ENCODE data around the gene LGR4.

Gene LGR4

GRCh38 chr11:27409049-27409448 lies 63.5 kb downstream of the LGR4 start:
- Histone ChIP-seq H3K4me3 (ENCODE audit: low read depth in 1 of 2, low read length in 1 of 2) (no peak overlapping the region), H3K27ac (no peak overlapping the region), H3K4me1 (ENCODE audit: control insufficient read depth in 1 of 2, insufficient read depth in 1 of 2, low read depth in 1 of 2, low read length in 1 of 2) (no peaks in the 10 kb centered on the region), H3K36me3 (no peaks in the 10 kb centered on the region), H3K27me3 (no peaks in the 10 kb centered on the region), H3K9me3 (no peaks in the 10 kb centered on the region)
- TF ChIP-seq CTCF (IDR thresholded peaks at IDR 0.05): no peak

GRCh38 chr11:27408246-27408800 lies 64.3 kb downstream of the LGR4 start:
- H3K4me3 ChIP-seq (ENCODE audit: low read depth in 1 of 2, low read length in 1 of 2): no peak overlapping the region
- no peaks in the 10 kb centered on the region for H3K36me3 ChIP-seq
- H3K9me3 ChIP-seq: no peaks in the 10 kb centered on the region
- H3K4me1 ChIP-seq (ENCODE audit: control insufficient read depth in 1 of 2, insufficient read depth in 1 of 2, low read depth in 1 of 2, low read length in 1 of 2): no peaks in the 10 kb centered on the region
- no peaks in the 10 kb centered on the region for H3K27me3 ChIP-seq
- no peak for TF ChIP-seq CTCF (IDR thresholded peaks at IDR 0.05)
- no peak overlapping the region for H3K27ac ChIP-seq

- Histone ChIP-seq H3K4me3 (ENCODE audit: low read depth in 1 of 2, low read length in 1 of 2) (no peak overlapping the region), H3K27me3 (no peaks in the 10 kb centered on the region), H3K4me1 (ENCODE audit: control insufficient read depth in 1 of 2, insufficient read depth in 1 of 2, low read depth in 1 of 2, low read length in 1 of 2) (no peaks in the 10 kb centered on the region), H3K9me3 (no peaks in the 10 kb centered on the region), H3K27ac (no peak overlapping the region), H3K36me3 (no peaks in the 10 kb centered on the region)
- TF ChIP-seq CTCF (IDR thresholded peaks at IDR 0.05): no peak
Observed at GRCh38 chr11:27406498-27407354, 65.9 kb downstream of the LGR4 start.

- H3K27me3 ChIP-seq: no peaks in the 10 kb centered on the region
- no peak overlapping the region for H3K27ac ChIP-seq
- no peak for TF ChIP-seq CTCF (IDR thresholded peaks at IDR 0.05)
- no peaks in the 10 kb centered on the region for H3K9me3 ChIP-seq
- H3K4me3 ChIP-seq (ENCODE audit: low read depth in 1 of 2, low read length in 1 of 2): no peak overlapping the region
- H3K36me3 ChIP-seq: no peaks in the 10 kb centered on the region
- H3K4me1 ChIP-seq (ENCODE audit: control insufficient read depth in 1 of 2, insufficient read depth in 1 of 2, low read depth in 1 of 2, low read length in 1 of 2): no peaks in the 10 kb centered on the region
Observed at GRCh38 chr11:27405134-27405533, 67.5 kb downstream of the LGR4 start.

- Histone ChIP-seq H3K36me3 (no peaks in the 10 kb centered on the region), H3K27me3 (no peaks in the 10 kb centered on the region), H3K4me3 (ENCODE audit: low read depth in 1 of 2, low read length in 1 of 2) (no peak overlapping the region), H3K9me3 (no peaks in the 10 kb centered on the region), H3K4me1 (ENCODE audit: control insufficient read depth in 1 of 2, insufficient read depth in 1 of 2, low read depth in 1 of 2, low read length in 1 of 2) (no peaks in the 10 kb centered on the region), H3K27ac (no peak overlapping the region)
- TF ChIP-seq CTCF (IDR thresholded peaks at IDR 0.05): no peak
Observed at GRCh38 chr11:27404427-27404826, 68.2 kb downstream of the LGR4 start.

All from neutrophil (primary cell).